Measurements from ENCODE around the gene NRG2.
A peak's percentile ranks its signal among the peaks of the same experiment; 100 is the strongest.

NRG2 gene

DNA sequence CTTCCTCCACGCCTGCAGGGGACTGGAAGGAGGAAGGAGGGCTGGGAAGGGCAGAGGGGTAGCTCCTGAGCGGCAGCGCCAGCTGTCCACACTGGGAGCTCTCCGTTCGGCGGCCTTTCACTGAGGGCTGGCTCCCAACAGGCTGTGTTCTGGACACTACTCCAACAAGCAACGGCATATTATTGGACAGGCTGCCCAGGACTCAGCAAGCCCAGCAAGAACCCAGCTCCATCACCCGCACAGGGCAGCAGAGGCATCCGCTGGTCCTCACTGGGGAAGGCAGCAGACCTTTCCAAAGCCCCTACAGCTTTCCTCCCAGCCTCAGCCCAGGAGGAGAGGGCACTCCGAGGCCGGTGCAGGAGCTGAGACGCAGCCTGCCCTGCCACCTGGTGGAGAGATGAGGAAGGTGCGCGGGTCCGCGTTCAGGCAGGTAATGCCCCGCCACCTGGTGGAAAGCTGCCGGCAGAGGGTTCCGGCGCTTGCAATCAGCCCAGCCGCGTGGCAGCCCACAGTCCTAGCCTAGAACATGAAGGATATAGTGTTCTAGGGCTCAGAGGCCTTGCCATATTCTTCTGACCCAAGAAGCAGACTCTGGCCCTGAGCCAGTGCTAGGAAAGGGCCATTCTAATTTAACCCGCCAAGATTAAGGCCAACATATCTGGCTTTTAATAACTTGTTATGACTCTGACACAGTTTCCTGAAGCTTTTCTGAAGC, 74.4 kb downstream of the NRG2 start:
- DNase-seq (ENCODE audit: low read depth), result peak; percentile 51

DNA sequence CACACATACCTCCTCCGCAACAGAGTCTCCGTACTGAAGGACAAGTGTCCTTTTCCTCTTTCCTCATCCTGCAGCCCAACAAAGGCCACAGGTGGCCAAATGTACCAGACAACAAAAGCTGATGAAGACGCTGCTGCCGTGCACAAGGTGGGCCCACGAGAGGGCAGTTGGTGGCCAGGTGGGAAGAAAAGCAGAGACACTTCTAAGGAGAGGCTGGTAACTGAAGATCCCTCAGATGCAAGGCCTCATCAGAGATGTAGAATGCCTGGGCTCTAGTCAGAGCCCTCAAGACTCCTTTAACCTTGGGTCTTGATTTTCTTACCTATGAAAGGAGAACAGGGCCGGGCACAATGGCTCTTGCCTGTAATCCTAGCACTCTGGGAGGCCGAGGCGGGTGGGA, 75.7 kb downstream of the NRG2 start:
- DNase-seq (ENCODE audit: low read depth), result no peak

DNA sequence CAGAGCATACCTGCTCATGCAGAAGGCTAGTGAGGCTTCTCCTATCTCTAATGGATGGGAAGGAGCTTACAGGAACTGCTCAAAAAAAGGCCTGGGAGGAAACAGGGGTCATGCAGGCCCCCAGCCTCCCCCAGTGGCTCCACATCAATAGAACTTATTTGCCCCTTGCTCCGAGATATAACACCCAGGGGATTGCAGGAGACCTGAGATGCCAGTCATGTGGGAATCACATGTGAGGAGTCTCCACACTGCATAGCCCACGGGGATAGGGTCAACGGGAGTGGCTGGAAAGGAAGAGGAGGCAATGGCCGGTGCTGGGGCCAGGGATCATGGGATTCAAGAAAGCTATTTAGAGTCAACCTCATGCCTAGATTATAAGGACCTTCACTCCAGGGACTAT, 76.2 kb downstream of the NRG2 start:
- DNase-seq (ENCODE audit: low read depth), result no peak

DNA sequence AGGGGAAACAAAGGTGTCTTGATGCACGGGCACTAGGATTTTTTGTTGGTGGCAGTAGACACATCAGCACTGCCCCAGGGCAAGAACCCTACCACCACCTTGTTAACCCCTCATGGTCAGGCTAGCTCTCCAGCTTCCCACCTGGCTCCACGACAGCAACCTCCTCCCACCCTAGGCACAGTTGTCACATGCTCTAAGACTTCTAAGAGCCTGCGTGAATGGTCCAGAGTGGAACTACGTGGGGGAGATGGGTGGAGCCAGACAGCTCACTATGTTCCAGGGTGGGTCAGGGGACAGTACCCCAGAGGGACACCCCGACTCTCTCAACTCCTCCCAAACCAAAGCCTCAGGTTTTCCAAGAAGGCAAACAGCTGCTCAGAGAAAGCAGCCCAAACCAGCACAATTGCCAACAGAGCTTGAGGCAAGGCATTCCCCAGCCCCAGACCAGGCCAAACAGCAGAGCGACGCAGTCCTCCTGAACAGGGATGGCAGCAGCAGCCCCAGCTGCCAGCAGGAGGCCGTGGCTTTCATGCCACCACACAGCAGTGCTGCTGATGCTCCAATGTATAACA, 78.0 kb downstream of the NRG2 start:
- DNase-seq (ENCODE audit: low read depth), result no peak

DNA sequence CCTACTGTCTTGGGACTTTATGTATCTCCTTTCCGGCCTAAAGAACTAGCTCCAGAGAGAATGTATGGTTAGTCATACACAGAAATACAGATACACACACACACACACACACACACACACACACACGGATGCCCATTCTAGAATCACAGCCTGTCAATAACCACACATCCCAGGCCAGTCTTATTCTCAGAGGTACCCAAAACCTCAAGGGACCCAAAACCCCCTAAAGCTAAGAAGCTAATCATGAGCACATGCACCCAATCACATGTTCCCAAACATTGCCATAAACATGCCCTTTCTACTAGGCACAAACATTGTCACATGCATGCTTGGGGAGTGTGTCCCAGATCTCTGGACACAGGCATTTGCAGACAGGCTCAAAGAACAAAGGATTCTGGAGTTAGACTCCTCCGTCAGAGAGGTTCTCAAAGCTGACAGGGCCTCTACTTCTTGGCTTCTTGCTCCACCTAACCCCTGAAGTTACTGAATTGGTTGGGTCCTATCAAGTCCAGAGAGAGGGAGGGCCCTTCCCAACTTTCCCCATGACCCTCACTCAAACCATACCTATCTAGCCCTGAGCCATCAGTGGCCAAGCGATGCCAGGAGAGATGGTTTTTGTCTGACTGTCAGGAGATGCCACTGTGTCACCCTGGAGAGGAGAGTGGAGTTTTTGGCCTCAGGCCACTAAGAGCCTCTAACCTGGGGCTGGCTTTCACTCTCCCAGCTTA, 78.7 kb downstream of the NRG2 start:
- no peak for DNase-seq (ENCODE audit: low read depth)

DNA sequence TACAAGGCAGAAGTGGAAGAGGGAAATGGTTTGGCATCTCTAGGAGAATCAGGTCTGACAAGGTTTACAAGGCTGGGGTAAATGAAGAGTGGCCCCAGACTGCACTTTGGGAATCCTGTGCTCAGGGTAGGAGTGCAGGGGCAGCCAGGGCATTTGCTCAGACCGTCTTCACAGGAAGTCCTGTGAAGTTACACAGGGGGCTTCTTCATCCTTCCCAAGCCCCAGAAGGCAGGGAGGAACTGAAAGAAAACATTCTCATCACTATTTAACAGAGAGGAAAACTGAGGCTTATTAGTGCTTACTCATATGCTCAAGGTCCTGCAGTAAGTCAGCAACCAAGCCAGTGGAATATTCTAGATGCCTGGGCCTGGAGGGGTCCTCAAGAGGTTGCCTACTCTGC, 80.7 kb downstream of the NRG2 start:
- DNase-seq (ENCODE audit: low read depth), result no peak

DNA sequence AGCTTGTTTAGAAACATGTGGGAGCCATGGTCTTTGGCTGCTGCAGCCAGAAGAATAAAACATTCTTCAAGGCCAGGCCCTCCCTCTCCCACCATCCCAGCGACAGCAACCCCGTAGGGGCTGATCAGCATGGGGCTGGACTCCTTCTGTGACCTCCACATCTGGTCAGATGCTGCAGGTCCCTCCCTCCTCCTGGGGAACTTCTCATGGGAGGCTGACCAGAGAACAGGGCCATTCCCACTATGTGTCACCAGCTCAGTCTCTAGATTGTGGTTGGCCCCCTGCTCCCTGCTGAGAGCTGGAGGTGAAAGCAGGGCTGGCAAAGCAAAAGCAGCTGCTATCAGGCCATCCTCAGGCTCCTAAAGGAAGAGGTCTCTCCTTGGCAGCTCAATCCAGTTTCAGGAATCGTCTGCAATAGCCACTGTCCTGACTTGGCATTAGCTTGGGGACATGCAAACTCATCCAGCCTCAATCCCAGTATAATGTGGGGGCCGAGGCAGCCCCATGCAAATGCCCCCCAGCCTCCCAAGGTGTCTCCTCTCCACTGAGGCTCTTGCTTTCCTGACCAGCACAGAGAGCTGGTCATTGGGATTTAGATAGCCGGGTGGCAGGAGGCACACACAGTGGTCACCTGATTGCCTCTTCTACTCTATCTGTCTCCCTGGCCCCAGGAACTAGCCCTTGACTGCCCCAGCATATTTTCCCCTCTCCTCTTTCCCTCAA, 81.5 kb downstream of the NRG2 start:
- no peak for DNase-seq (ENCODE audit: low read depth)

DNA sequence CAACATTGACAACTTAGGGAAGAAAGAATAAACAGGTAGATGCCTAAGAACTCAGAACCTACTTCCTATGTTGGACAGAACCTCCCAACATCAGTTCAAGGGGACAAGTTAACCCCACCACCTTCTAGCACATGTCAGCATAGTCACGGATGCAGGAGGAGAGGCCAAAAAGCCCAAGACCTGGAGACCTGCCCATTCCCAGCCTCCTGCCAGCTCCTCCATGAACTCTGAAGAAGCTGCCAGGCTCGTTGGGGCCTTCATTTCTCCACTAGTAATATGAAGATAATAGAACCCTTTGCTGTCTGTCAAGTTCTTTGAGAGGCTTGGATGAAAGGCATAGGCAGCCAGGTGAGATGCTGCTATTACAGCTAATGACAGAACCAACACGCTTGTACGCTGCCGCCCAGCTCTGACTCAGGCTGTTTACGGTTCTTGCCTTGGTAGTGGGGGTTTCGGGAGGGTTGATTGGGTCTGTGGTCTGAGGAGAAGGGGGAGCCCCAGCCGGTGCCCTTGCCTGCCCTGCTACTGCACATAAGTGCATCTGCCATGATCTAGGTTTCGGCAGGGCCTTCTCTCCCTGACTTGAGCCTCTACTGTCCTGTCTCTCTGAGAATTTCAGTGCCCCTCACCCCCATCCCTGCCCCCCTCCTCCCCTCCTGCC, 82.2 kb downstream of the NRG2 start:
- no peak for DNase-seq (ENCODE audit: low read depth)

DNA sequence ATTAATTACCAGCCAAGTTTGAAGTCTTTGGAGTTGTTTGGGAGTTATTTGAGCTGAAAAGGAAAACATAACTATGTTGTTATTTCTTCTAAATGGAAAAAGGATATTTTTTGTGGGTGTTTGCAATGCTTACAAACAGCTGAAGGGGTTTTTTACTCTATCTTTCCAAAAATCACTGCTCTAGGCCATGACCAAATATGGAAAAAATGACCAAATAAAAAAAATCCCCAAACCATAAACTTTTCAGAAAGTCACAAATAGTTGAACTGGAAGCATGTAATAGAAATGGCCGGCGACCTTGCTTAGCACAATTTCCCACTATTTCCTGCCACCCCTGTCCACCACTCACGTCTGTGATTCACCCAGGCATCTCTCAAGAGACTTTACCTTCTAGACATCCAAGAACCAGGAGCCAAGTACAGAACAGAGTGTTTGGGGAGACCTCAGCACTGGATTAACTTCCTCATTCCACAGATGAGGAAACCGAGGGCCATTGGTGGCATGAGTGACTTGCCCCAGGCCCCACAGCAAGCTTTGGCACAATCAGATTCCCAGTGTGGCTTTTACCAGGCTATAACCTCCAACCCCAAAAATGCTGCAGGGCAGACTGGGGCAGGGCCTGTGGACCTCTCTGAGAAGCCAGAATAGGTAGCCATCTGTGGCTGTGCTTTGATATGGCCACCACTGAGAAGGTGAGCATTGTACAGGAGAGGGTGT, 84.5 kb downstream of the NRG2 start:
- DNase-seq (ENCODE audit: low read depth), result no peak

DNA sequence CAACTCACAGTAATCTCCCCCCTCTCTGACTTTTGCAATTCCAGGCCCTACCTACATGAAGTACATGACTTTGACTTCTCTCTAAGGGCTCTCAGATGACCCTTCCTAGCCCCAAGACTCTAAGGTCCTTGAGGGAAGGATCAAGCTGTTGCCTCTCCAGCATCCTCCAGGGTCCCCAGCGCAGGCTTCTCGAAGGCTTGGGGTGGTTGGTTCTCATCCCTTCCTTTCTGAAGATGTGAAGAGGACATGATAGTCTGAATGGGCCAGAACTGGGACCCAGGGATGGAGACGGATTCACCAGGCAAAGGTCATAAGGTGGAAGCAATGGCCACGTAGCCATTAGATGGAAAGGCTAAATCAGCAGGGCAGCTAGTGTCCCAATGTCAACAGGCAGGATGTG, 86.8 kb downstream of the NRG2 start:
- no peak for DNase-seq (ENCODE audit: low read depth)

DNA sequence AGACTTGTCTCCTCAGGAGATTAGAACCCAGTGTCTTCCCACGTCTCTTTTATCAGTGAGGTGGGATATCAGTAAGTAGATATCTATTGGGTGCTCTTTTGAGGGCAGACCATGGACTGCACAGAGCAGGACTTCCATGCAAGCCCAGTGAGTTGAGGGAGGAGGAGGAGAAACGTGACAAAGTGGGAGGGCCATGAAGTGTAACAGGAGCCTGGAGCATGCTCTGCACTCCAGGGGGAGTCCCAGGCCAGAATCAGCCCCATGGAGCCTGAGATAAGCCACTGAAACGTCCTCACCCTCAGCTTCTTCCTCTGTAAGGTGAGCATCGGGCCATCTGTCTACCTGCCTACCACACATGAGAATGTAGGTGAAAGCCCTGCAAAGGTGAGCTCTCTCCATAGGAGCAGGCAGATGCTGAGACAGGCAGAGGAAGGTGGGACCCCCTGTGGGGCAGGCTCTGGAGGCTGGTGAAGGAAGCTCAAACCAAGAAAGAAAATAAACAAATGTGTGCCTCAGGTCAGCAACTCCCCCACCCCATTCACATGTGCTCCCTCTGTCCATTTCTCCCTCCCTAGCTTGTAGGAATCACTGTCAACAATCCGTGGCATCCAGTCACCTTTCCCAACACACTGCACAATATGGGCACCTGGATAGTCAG, 87.4 kb downstream of the NRG2 start:
- DNase-seq (ENCODE audit: low read depth), result no peak

DNA sequence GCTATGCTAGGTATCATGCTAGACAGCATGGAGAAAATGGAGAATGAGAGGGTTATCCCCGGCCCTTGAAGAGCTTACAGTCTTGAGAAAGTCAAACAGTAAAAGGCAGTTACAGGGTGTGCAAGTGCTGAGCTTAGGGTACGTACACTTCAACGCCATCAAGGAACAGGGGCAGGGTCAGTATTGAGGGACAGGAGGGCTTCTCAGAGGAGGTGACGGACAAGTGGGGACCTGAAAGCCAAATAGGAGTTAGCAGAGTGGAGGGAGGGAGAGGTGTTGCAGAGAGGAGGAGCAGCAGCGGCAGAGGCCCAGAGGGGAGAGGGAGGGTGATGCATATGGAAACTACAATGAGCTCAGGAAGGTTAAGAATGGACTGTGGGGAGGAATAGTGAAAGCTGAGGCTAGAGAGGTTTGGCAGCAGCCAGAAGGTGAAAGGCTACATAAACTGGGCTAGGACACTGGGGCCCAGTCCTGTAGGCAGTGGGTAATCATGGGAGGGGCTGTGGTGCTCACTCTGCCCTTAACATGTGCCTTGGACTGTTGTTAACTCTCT, 88.0 kb downstream of the NRG2 start:
- no peak for DNase-seq (ENCODE audit: low read depth)

DNA sequence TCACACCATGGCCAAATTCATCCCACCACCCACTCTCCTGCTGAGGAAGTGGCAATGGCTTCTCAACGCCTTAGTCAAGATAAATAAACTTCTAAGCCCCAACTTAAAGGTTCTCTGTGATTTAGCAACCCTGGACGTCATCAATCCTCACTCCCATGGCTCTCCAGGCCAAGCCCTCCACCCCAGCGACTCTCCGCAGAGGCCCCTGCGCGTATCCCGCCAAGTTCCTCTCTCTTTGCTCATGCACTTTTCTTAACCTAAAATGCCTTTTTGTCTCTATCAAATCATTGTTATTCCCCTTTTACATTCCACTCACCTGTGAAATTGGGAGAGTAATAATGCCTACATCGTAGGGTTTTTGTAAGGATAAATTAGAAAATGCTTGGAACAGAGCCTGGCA, 88.6 kb downstream of the NRG2 start:
- no peak for DNase-seq (ENCODE audit: low read depth)

DNA sequence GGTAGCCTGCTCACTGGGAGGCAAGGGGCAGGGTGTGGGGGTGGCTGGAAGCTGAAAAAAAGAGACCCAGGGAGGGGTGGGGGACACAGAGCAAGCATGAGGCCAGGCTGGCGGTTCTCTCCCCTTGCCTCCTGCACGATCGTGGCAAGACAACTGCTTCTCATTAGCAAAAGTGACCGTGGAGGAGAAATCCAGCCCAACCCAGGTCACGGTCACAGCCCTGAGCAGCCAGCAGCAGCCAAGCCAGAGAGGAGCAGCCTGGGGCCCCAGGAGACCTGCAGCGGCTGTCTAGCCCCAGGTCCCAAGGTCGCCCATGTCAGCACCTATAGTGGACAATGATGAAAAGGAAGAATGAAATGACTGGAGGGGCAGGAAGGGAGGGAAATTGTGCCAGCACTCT, 89.1 kb downstream of the NRG2 start:
- no peak for DNase-seq (ENCODE audit: low read depth)

DNA sequence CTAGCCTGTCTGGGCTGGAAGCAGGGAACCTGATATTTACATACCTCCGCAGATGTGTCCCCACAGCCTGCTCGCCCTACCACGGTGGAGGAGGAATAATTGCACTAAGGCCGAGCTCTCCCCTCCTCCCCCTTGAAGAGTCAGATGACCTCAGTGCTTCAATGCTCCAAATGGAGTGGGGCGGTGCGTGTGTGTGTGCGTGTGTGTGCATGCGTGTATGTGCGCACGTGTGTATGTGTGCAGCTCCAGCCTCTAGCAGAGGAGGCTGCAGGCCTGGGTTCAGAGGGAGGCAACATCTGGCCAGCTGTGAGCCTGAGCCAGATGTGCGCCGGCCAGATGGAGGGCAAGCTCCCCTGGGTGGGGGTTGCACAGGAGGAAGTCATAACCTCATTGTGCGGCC, 90.5 kb downstream of the NRG2 start:
- DNase-seq (ENCODE audit: low read depth), result no peak

DNA sequence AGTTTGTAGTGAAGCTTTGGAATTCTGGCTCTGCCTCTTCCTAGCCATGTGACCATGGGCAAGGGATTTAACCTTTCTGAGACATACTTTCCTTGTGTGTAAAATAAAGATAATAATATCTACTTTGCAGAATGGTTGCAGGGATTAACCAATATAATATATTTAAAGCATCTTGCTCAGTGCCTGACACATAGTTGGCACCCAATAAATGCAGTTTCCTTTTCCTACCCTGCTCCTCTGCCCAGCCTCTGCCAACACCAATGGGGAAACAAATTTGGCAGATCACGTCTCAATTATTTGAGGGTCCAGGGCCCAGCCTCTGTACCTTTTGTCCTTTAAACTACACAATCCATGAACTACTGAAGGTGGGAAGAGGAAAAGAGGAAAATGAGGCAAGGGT, 91.1 kb downstream of the NRG2 start:
- DNase-seq (ENCODE audit: low read depth), result no peak

DNA sequence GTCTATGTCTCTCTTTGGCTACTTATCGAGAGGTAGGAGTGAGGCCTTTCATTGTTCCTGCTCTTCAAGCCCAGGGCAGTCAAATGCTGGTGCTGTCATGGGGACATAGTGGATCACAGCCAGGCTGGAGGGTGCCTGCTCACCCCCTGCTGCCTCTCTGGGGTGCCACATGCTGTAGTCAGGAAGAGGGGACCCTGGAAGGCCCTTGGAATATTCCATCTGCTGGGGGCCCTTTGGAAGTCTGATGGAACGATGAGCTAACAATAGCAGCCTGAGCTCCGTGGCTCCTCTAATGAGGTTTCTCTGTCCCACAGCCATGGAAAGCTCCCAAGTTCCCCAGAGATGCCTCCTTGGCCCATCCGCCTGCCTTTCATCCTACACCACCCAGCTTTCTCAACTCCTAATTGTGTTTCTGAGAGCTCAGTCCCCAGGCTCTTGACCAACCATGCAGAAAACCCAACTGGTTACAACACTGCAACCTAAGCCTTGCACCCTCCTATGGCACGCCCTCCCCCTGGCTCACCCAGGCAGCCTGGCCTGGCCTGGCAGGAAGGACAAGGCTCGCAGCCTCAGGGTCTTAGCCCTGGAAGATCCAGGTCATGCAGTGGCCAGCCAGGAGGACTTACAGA, 91.7 kb downstream of the NRG2 start:
- DNase-seq (ENCODE audit: low read depth), result no peak

DNA sequence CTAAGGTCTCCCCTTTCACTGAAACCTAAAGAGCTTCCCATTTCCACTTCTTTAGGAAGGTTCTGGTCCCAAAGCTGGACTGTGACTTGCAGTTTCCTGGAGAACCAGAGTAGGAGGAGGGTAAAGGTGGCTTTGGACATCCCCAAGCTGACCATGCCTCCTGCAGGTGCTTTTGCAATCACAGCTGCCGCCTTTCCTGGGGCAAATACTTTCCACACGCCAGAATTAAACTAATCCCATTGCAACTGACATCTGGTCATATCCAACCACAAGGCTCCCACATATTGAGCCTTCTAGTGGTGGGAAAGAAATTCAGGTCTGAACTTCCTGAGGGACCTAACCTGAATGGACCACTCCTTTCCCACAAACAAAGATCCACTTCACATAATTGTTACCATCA, 92.7 kb downstream of the NRG2 start:
- DNase-seq (ENCODE audit: low read depth), result no peak

DNA sequence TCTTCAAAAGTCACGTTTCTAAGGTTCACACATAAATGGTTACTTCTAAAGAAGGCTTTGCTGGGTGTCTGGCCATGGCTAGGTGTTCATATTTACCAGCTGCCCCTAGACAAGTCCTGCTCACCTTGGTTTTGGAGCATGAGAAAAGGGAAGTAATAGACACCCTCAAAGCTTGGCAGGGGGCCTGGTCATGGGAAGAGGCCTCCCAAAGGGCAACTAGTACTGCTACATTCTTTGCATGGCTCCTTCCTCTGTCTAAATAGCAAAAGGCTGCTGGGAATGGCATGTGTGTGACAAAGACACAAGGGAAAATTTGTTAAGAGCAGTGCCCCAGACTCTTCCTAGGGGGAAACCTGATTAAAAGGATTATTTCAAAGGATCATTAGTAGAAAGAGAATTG, 93.4 kb downstream of the NRG2 start:
- DNase-seq (ENCODE audit: low read depth), result no peak

DNA sequence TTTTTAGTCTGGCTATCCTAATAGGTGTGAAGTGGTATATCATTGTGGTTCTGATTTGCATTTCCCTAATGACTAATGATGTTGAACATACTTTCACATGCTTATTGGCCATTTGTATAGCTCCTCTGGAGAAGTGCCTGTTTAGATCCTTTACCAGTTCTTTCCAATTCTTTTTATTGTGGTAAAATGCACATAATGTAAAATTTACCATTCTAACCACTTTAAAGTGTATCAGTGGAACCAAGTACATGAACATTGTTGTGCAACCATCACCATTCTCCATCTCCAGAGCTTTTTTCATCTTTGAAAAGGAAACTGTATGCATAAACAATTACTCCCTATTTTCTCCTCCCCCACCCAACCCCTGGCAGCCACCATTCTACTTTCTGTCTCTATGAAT, 95.4 kb downstream of the NRG2 start:
- no peak for DNase-seq (ENCODE audit: low read depth)
